ENCODE data around the gene TMEM201. TPM values are rescaled to one million over a fixed set of nuclear protein-coding genes. Genes with fewer than 3 reads are reported as not detected.

Gene TMEM201
- total and polyA plus RNA-seq, 2 of the 4 experiments (the other 2 are of a cell fraction), result 1.3 to 8.7 TPM

DNA sequence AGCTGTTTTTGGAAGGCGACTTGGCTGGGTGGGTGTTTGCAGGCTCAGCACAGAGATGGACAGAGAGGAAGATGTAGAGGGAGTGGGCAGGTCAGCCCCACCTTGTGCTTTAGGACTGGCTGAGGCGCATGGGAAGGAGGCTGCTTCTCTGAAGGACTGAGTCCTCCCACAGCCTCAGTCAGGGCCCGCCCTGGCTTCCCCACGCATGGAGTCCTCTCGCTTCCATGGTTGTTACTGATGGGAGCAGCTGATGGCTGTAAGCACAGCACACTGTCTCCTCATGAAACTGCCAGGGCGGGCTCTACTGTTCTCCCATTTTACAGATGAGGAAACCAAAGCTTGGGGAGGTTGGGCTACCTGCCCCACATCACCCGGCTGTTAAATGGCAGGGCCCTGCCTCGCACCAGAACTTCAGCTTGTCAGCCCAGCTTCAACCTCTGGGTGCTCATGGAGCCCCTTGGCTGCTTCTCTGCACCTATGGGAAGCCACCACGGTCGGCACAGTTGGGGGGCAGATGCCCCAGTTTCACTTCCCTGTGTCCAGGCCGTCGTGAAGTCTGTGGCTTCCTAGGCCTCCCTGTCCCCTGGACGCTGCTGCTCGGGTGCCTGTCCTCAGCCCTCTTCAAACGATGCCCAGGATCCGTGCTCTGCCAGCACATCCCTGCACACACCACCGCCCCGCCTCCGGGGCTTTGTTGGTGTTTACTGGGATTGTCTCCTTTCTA, 2.4 kb downstream of the TMEM201 start:
- H2BK15ac ChIP-seq (ENCODE audit: low read depth, low read length), result no peak overlapping the region
- intact Hi-C loops (cut with micrococcal nuclease), result no loop called here
- no peak overlapping the region for H2BK120ac ChIP-seq (ENCODE audit: low read depth, low read length)
- H2AFZ ChIP-seq (replicated peaks; ENCODE audit: low read length, poor library complexity), result no peak overlapping the region
- 66% methylated on average over 3 of the region's 19 CpGs; no CpG with 5 or more reads in 1 of the 2 experiments for WGBS, 2 experiments (ENCODE audit: extremely low coverage in 2 of 2, insufficient read length in 1 of 2)
- H3K4me3 ChIP-seq (ENCODE audit: insufficient read depth, low read depth, low read length), result no peak overlapping the region
- H3K56ac ChIP-seq (ENCODE audit: extremely low read depth, insufficient read depth, low read length), result no peak overlapping the region
- peaks cover 21 to 66% of the 10 kb centered on the region in 2 experiments for H3K79me1 ChIP-seq (ENCODE audit: low read depth in 1 of 2, low read length in 2 of 2)
- in situ Hi-C loops (cut with MboI; ENCODE audit: low sequenced_read_pairs), result no loop called here
- H3K4me2 ChIP-seq (ENCODE audit: low read depth, low read length), result no peak overlapping the region
- BruUV-seq (replicated peaks), result no TSS peak
- no peak overlapping the region for H3K4ac ChIP-seq (ENCODE audit: low read depth, low read length)
- no peak overlapping the region for H2BK5ac ChIP-seq (ENCODE audit: low read depth, low read length, poor library complexity, severe bottlenecking)
- DNase-seq (no peak), ATAC-seq (ENCODE audit: low read depth) (no peak)
- no peaks in the 10 kb centered on the region for H3K9me3 ChIP-seq (ENCODE audit: control insufficient read depth, insufficient read depth, low read length)
- H2AK5ac ChIP-seq (ENCODE audit: low read depth, low read length), result 0 out of 2 replicates have a peak overlapping the region, but pooled peaks have one; percentile 37
- H3K36me3 ChIP-seq (ENCODE audit: control insufficient read depth, insufficient read depth, low read length), result no peaks in the 10 kb centered on the region
- no peak overlapping the region for H3K18ac ChIP-seq (ENCODE audit: low read depth, low read length)
- ChIA-PET POLR2A (ENCODE audit: unreplicated experiment) (no interaction called here), CTCF (no interaction called here)
- peaks cover 21% of the 10 kb centered on the region for H3K9me1 ChIP-seq (ENCODE audit: insufficient read depth, low read length)
- H3K27ac ChIP-seq (ENCODE audit: insufficient read depth, low read length), result no peak overlapping the region
- H4K8ac ChIP-seq (ENCODE audit: low read depth in 2 of 2, low read length in 2 of 2), result no peak overlapping the region
- no peak overlapping the region for H2BK20ac ChIP-seq (ENCODE audit: low read depth, low read length)
- no peak overlapping the region for H2AK9ac ChIP-seq (replicated peaks; ENCODE audit: low read depth, low read length, poor library complexity)
- H3K9ac ChIP-seq (ENCODE audit: low read depth, low read length), result no peak overlapping the region
- TF ChIP-seq, protein P1, sequence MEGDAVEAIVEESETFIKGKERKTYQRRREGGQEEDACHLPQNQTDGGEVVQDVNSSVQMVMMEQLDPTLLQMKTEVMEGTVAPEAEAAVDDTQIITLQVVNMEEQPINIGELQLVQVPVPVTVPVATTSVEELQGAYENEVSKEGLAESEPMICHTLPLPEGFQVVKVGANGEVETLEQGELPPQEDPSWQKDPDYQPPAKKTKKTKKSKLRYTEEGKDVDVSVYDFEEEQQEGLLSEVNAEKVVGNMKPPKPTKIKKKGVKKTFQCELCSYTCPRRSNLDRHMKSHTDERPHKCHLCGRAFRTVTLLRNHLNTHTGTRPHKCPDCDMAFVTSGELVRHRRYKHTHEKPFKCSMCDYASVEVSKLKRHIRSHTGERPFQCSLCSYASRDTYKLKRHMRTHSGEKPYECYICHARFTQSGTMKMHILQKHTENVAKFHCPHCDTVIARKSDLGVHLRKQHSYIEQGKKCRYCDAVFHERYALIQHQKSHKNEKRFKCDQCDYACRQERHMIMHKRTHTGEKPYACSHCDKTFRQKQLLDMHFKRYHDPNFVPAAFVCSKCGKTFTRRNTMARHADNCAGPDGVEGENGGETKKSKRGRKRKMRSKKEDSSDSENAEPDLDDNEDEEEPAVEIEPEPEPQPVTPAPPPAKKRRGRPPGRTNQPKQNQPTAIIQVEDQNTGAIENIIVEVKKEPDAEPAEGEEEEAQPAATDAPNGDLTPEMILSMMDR (conservative IDR thresholded peaks at IDR 0.05; ENCODE audit: low read depth, low read length), result no peak
- no peak for TF ChIP-seq BHLHE40 (IDR thresholded peaks at IDR 0.05; ENCODE audit: low read depth, low read length)
- H3K27me3 ChIP-seq (ENCODE audit: control insufficient read depth, insufficient read depth, low read length), result no peaks in the 10 kb centered on the region
- H3K4me1 ChIP-seq (ENCODE audit: control insufficient read depth, insufficient read depth, low read length), result peaks cover 15% of the 10 kb centered on the region
- peak overlapping the region; percentile 27; the same call in 1 of the 2 replicates for H3K23ac ChIP-seq (ENCODE audit: low read depth, low read length)
- H4K20me1 ChIP-seq (ENCODE audit: insufficient read depth, low read length), result peaks cover 37% of the 10 kb centered on the region
- dilution Hi-C loops (cut with HindIII; ENCODE audit: low sequenced_read_pairs, unreplicated experiment), result no loop called here
- no peak overlapping the region for H4K5ac ChIP-seq (ENCODE audit: low read depth, low read length)
- H4K91ac ChIP-seq (ENCODE audit: insufficient read depth, low read depth, low read length), result no peak overlapping the region
- no peak overlapping the region for H3K14ac ChIP-seq (replicated peaks; ENCODE audit: low read depth, low read length)

Data from IMR-90 (cell line).